RCC 7860 (cell line): ENCODE measurements around the gene CENPT.

ENCODE experiments used
- DNase-seq: peaks from one replicate; pipeline ENCODE4 v3.0.0-alpha.2; 2015; ENCODE audit warnings: low spot score
- FAIRE-seq: peaks from 2 replicates; lab custom pipeline; 2012; peaks lifted over from hg19 to GRCh38; lab: Jason Lieb, UNC

CENPT gene

DNA sequence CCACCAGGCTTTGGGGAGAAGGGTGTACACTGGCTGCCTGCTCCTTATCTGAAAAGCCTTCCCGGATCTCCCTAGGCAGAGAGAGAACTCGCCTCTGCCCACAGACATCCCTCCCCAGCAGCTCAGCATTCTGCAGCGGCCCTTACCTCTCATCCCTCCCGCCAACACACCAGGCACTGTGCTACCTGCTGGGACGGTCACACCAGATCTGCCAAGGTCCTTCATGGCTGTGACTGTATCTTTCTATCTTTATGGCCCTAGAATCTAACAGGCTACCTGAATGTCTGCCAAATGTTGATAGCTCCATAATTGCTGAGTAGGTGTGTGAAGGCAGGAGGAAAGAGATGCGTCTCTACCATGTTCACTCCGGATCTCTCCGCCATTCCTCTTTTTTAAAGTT is 32.9 kb downstream of the CENPT start:
- no peak for DNase-seq
- no peak for FAIRE-seq

DNA sequence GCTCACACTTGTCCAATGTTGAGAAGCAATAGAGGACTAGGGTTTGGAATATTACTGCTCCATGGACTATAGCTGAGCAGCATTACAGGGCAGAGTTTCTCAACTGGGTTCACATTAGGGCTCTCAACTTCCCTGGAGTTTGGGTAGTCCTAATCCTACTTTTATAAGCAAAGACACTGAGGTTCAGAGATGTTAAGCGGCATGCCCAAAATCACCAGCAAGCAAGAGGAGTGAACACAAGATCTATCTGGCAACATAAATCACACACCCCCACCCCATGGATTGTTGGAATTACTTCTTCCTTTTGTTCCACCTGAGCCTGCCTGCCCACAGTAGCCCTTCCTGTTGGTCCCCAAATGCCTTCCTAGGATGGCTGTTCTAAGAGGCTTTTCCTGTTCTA is 35.6 kb downstream of the CENPT start:
- DNase-seq, result no peak
- no peak for FAIRE-seq

DNA sequence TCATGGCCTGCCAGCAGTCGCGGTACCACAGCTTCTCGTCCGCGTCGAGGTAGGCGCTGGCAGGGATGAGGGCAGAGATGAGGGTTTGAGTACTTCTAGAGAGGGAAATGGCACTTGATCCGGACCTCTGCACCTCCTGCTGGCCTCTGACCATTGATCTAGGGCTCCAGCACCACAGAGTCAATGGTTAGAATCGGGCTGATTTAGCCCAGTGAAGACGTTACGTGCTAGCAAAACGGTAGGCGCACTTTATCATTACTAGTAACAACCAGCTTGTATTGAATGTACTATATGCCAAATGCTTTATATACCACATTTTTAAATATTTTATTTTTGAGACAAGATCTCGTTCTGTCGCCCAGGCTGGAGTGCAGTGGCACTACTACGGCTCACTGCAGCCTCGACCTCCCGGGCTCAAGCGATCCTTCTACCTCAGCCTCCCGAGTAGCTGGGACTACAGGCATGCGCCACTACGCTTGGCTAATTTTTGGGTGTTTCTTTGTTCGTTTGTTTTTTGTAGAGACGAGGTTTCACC is 40.3 kb downstream of the CENPT start:
- DNase-seq (no peak), FAIRE-seq (no peak)

DNA sequence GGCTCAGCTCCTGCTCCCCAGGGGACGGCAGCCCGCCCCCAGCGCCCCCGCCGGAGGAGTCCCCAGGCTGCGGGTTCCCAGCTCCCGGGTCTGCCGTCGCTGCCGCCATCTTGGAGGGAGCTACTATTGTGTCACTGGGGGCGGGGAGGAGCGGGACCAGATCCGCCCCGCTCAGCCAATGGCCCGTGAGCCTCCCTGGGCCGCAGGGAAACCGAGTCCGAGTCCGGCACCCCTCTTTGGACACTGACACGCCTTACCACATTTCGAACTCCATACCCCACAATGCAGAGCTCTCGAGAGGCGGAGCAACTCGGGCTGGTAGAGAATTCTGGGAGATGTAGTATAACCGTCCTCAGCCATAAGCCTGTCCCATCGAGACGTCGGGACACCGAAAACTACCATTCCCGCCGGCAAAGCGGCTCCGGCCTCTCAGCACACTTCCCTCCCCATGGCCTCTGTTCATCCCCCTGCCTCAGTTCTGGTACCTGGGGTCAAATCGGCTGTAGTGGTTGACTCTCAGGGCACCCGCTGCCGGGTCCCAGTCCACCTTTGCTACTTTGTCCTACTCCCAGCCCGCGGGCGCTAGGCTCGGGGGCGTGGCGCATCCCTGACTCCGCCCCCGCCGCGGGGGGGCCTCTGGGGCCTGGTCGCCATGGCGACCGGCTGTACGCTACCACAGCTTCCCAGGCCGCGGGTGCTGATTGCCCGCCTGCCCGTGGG is 40.9 kb downstream of the CENPT start, which contains the start of the genes RANBP10 and TSNAXIP1:
Gene RANBP10, minus strand, starts transcription at position 133 of the 720 bp plus-strand sequence. Its CDS starts 24 bp downstream, at position 109.
Gene TSNAXIP1, plus strand, starts transcription at position 462 of the 720 bp plus-strand sequence. CDS start 261 bp downstream, outside the sequence.
- FAIRE-seq (peak; percentile 85), DNase-seq (peak; percentile 99)

DNA sequence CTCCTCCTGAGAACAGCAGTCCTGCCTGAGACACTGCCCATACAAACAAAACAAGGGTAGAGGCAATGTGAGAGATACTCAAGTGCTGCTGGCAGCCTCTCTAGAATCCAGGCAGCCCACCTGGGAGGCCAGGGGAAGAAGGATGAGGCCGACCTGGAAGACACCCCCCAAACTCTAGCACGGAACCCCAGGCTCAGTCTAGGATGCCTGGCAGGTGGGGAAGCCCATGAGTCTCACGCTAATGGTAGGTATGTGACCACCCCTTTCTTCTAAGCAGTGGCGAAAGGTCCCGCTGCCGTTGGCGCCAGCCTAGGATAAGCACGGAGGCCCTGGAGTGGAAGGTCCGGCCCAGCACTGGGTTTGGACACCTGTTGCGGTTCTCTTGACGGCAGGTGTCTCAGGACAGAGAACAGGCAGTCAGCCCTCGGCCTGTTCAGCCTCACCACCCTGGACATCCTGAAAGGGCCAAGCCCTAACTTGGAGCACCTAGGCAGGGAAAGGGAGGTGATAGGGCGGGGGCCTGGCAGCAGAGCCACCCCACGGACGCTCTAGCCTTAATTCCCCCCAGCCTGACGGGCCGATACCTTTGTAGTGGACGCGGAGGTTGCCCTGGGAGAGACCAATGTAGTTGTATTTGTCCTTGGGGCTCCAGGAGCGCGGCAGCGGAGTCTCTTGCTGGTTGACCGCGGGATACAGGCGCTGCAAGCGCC is 41.6 kb downstream of the CENPT start:
- DNase-seq (no peak), FAIRE-seq (no peak)

DNA sequence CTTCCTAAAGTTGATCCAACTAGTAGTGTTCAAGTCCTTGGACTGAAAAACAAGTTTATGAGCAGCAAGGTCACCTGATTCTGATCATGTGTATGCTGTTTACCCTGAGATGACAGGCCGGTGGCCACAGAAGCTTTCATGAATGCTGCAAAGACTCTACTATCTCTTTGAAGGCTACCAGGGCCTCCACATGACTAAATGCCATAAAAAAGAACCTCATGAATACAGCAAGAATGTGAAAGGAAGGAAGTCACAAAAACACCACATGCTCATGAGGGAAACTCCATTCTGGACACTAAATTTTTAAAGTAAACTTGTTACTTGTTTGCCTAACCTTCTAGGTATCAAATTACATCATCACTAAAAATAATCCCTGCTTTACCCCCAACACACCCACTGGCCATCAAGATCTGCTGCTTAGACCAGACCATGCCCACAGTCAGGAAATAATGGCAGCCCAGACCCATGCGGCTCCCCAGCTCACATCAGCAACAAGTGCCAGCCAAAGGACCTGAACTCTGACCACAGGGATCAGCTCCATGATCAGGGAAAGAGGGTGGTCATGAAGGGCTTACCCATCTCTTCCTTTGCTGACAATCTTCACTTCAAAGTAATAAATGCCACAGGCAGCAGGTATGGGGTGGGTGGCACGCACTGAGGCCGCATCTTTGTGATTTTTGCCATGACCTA is 42.5 kb downstream of the CENPT start:
- DNase-seq (no peak), FAIRE-seq (no peak)

DNA sequence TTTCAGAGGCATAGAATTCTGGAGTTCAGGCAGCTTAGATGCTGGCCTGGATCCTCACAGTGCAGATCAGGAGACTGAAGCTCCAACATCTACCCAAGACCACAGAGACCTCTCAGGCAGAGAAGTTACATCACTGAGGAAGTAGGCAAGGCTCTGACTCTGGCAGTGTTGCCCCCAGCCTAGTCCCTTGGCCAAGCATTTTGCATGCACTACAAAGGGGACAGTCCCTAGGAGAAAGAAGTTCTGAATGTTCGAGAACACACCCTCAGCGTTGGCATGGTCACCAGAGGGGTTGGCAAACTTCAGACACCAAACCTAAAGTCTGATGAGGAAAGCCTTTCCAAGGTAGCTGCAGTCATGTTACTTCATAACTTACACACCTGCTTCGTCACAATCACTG is 43.6 kb downstream of the CENPT start:
- FAIRE-seq (no peak), DNase-seq (no peak)

DNA sequence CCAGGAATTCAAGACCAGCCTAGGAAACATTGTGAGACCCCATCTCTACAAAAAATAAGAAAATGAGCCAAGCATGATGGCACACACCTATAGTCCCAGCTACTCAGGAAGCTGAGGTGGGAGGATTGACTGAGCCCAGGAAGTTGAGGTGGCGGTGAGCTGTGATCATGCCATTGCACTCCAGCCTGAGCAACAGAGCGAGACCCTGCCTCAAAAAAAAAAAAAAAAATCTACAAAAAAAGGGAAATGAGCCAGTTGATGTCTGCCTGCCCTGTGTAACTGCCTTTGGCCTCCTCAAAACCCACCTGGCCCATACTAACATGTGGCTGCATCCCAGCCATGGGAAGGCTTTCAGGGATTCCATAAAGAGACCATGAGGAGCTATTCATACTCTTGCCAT is 45.6 kb downstream of the CENPT start:
- FAIRE-seq, result no peak
- no peak for DNase-seq

DNA sequence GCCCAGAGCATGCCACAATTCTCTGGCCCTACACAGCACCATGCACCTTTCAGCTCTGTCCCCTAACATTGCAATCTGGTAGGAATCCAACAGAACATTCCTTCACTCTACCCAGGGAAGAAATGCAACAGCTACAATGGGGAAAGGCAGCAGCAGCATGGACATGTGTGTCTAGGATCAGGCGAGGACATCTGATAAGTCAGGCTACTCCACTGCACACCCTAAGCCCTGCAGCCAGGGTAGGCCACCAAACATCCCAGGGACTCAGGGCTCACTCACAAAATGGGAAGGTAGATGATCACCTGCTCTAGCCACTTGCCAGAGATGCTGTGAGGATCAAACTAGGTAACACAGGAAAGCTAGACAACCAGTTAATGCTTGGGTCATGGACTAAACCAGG is 46.3 kb downstream of the CENPT start:
- no peak for DNase-seq
- no peak for FAIRE-seq

DNA sequence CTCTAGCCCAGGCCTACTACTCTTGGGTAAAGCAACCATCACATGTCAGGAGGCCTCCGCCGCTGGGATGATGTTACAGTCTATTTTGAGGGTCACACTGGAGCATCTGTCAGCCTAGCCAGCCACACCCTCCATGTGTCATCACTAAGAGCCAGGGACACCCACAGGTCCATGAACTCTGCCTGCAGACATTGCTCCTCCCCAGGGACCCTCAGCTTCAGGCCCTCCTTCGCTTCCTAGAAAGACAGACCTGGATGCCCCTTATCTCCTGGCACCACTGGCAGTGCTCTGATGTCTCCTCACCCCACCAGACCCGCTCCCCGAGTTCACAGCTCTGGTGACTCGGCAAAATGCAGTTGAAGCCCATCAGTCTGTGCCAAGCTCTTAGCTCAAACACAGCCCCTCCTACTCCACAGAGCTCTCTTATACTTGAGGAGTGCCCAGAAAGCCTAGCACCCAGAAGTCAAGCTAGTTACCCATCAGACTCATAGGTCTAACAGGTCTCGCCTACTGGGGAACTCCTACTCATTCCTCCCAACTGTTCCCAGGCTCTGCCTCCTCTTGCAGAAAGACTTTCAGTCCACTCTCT is 47.1 kb downstream of the CENPT start:
- FAIRE-seq, result no peak
- DNase-seq, result no peak

DNA sequence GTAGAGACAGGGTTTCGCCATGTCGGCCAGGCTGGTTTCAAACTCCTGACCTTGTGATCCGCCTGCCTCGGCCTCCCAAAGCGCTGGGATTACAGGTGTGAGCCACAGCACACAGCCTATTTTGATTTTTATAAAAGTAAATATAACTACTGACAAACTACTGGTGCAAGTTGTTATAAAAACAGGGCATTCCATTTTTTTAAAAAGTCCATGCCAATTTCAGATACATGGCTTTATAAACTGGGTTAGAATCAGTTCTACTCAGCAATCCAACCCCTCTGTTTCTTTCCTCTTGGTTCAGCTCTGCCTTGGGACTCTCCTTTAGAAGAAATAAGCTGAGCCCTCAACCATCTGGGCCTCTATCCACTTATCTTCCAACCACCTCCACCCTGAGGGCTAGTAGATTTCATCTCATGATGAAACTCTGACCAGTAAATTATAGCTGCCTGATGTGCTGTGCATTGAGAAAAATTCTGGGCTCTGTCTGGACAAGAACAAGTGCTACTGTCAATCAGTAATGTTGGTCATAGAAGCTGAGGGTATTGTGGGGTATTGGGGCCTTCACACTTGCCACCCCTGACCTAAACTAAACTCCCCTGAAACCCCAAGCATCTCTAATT is 51.3 kb downstream of the CENPT start:
- no peak for DNase-seq
- no peak for FAIRE-seq

DNA sequence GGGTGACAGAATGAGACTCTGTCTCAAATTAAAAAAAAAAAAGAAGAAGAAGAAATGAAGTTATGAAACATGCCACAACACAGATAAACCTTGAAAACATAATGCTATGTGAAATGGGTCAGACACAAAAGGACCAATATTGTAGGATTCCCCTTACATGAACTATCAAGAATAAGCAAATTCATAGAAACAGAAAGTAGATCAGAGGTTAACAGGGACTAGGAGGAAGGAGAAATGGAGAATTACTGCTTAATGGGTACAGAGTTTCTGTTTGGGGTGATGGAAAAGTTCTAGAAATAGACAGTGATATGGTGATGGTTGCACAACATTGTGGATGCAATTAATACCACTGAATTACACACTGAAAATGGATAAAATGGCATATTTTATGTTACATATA is 57.4 kb downstream of the CENPT start:
- FAIRE-seq, result no peak

DNA sequence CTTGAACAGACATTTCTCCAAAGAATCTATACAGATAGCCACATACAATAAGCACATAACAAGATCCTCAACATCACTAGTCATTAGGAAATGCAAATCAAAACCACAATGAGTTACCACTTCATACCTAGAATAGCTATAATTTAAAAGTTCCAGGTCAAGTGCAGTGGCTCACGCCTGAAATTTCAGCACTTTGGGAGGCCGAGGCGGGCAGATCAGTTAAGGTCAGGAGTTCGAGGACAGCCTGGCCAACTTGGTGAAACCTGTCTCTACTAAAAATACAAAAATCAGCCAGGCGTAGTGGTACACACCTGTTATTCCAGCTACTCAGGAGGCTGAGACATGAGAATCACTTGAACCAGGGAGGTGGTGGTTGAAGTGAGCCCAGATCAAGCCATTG is 61.0 kb downstream of the CENPT start:
- DNase-seq, result no peak
- FAIRE-seq, result no peak

More for the DNA sequence above, 57.4 kb downstream of the CENPT start:
- DNase-seq, result no peak

DNA sequence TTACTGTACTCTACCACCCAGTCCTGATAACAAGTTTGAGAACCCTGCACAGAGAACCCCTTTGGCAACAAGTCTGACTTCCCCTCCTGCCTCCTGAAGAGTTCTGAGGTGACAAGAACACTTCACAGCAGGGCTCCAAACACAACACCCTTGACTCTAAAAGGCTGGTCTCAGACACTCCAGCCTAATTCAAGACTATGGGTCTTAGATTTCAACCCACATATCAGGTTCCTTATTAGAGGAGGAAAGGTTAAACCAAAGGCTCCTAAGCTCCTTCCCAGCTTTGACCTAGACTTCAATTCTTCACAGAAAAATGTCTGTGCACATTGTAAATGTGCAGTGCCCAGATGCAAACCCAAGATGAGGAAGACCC is 64.2 kb downstream of the CENPT start:
- DNase-seq (no peak), FAIRE-seq (no peak)

DNA sequence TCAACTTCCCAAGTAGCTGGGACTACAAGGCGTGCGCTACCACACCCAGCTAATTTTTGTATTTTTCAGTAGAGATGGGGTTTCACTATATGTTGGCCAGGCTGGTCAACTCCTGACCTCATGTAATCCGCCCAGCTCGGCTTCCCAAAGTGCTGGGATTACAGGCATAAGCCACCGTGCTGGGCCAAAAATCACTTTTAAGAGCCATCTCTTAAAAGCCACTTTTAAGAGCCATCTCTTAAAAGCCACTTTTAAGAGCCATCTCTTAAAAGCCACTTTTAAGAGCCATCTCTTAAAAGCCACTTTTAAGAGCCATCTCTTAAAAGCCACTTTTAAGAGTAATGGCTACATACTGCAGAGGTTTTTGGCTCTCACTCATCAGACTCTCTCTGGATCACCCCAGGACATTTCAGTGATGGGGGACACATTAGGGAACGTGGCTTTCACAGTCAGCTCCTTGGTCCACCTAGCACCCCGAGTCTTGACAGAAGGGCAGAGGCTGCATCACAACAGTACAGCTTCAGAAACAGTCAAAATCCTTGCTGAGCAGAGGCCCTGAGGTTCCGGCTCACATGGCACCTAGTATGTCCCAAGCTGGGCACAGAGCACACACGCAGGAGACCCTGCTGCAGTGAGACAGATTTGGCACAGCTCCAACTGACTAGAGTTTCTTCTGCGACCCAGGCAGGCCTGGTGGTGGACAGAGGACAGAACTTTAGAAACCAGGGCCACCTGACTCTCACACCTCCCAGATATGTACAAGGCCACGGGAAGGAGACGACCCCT is 64.7 kb downstream of the CENPT start:
- peak; percentile 16 for FAIRE-seq
- DNase-seq, result no peak

DNA sequence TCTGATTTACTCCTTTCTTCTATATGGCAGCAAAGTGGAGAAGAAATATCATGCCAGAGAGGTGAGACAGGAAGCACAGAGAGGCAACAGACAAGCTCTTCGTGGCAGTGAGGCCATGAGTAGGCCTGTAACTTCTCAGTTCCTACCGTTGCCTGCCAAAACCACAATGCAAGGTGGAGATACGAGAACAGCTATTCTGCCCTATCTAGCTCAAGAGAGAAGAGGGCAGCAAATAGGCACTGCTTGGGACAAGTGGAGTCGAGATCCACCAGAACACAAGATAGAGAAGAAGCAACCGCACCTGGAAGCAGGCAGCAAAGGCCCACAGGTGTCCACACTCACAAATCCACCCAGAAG is 66.0 kb downstream of the CENPT start:
- DNase-seq (no peak), FAIRE-seq (no peak)

DNA sequence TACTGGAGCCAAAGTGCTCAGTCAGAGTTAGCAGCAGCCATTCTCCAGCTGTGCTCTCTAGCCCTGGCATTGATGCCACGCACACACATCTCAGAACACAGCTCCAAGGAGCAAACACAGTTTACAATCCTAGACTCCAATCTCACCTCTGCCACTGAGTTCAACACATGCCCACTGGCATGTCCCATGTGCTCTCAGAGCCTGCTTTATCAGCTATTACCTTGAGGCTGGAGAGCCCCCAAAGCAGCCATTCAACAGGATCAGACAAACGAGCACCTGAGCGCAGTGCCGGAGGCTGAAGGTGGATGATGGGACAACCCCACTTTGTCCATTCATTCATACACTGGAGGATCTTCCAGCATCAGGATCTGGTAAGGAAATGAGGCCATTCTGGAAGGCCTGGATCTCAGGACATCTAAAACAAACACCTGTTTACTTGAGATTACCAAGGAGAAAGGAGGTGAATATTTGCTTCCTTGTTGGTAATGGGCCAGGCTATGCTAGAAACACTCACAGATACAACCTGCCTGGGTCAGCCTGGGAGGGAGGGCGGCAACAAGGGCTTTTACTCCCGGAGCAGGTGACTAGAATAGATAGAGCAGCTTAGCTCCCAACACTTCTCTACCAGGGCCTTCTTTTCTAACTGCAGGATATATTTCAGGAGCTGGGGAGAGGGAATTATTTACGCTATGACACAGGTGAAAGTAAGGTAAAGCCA is 66.5 kb downstream of the CENPT start:
- FAIRE-seq (no peak), DNase-seq (no peak)

DNA sequence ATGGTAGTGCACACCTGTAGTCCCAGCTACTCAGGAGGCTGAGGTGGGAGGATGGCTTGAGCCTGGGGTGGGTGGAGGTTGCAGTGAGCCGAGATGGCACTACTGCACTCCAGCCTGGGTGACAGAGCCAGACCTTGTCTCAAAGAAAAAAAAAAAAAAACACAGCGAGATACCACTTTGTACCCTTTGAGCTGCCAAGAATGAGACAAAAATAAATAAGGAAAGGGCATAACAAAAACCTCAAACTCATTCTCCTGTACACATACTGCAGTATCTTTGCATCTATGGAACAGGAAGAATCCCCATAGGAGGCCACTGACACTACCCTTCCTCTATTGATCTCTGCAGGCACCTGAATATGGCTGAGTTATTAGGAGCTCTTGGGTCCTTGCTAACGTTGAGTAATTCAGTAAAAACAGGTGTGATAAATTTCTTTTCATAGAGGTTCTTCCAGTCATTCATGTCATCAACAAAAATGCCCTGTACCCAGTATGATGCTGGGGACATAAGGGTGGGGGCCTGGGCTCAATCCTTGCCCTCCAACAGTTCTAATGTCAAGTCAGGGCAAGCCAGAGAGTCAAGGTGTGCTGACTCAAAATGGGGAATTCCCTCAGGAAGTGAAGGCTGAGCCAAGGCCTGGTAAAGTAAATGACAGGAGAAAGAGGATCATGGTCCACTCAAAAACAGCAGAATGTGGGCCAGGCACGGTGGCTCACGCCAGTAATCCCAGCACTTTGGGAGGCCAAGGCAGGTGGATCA is 68.1 kb downstream of the CENPT start:
- DNase-seq, result no peak
- FAIRE-seq, result no peak
